ENCODE data around the gene RAD51AP1. TPM values are rescaled to one million over a fixed set of nuclear protein-coding genes. Genes with fewer than 3 reads are reported as not detected.

RAD51AP1 gene
- total RNA-seq, 1 experiment from 2014 or later, result 64.6 TPM

DNA sequence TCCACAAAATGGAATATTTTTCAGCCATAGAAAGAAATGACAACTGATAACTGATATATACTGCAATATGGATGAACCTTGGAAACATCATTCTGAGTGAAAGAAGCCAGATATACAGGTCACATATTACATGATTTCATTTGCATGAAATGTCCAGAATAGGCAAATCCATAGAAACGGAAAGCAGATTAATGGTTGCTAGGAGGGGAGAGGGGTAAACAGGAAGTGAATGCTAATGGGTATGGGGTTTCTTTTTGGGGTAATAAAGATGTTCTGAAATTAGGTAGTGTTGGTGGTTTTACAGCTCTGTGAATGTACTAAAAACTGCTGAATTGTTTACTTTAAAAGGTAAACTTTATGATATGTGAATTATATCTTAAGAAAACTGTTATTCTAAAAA, 6.5 kb downstream of the RAD51AP1 start:
- DNase-seq (ENCODE audit: low read depth), result no peak

DNA sequence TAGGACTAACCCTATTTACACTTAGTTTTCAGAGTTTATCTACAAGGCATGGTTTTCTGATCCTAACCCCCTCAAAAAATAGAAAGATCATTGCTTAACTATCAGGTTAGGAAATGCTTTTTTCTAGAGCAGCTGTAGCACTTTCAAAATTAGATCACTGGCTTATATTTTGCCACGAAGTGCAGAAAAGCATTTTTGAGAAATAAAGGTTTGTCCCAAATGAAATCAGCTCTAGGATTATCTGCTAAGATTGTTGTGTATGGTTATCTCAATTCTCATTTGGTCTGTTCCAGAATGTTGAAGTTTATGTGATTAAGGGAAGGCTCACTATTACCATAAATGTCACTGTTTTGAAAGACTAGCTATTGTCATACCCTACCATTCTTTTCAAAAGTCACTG, 13.5 kb downstream of the RAD51AP1 start:
- no peak for DNase-seq (ENCODE audit: low read depth)

DNA sequence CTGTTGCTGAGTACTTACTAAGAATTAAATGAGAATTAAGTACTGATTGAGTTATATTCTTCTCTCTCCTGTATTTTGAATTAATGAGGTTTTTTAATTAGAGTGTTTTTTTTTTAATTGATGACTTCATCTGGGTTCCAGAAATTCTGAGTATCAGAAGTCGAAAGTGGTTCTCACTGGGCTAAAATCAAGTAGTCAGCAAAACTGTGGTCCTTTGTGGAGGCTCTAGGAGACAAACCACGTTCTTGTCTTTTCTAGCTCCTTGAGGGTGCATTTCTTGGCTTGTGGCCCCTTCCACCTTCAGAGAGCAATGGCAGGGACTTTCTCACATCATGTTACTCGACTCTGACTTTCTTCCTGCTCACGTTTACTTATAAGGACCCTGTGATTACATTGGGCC, 15.3 kb downstream of the RAD51AP1 start:
- DNase-seq (ENCODE audit: low read depth), result no peak

GRCh38 chr12:4555804-4556203, 17.1 kb downstream of the RAD51AP1 start:
- DNase-seq (ENCODE audit: low read depth), result no peak

DNA sequence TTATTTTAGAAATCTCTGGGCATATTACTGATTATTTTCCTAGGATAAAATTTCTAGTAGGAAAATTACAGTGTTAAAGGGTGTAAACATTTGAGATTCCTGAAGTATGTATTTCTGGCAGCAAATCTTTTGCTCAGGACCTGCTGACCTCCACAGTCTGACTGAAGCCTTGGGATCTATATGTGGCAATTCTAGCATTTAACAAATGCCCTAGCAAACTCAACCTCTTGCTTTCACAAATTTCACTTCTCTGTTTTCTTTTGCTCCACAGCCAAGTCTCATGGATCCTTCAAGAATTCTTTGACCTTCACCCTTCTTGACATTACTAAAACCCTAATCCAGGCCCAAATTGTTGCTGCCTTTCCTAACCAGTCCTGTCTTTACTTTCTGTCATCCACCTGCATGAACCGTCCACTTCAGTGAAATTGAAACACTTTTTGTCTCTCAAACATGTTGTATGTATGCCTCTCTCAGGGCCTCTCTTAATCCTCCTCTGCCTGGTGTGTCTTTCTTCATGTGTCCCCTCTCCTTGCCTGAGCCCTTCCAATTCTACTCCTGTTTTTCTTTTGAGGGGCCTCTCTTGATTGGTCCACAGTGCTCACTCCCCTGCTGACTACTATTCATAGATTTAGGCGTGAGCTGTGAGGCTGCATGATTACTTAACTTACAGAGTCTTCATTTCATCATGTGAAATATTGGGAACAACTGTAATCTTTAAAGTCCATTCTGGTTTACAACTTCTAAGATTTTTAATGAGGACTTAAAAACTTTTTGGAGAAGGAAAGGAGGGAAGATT, 18.2 kb downstream of the RAD51AP1 start:
- no peak for DNase-seq (ENCODE audit: low read depth)

DNA sequence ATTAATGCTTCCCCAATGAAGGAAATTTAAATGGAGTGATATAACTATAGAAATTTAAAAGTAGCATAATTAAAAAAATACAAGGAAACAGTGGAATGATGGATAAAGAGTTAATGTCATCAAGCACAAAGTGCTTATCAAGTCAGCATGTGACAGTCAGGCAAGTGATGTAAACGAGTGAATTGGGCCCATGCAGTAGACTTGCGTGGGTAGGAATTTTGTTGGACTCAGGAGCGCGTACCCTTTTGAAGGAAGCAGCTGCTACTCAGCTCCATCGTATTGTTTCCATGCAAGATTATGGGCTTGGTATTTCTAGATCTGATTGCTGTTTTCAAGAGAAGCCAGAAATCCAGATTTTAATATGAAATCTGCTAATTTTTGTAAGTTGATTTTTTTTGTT, 18.9 kb downstream of the RAD51AP1 start:
- DNase-seq (ENCODE audit: low read depth), result no peak

- DNase-seq (ENCODE audit: low read depth), result no peak
Observed at GRCh38 chr12:4558171-4558570, 19.5 kb downstream of the RAD51AP1 start.

DNA sequence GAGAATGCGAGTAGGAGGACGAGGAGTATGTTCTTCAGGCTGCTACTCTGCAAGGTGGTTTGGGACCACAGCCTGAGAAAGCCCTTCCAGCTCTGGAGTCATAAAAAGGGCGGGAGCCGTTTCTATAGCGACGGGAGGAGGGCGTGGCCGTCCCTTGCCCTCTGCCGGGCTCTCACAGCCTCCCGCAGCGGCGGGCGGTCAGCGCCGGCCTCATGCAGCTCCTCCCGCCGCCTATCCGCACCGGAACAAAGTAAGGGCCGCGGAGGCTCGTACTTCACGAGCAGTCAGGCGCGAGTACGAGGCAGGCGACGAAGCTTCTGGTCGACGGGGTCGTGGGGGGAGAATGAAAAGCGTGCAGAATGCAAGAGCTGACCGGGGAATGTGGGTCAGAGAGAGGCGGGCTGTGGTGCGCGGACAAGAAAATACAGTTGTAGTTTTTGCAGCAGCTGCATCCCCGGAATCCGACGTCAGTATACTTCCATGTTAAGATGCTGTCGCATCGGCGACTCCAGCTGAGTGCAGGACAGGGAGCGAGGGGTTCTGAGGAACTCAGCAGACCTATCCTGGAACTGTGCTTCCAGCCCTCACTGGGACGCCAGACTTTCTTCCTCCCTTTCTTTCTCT, 23.5 kb downstream of the RAD51AP1 start, which contains the start of gene DYRK4:
Gene DYRK4 (plus strand): TSS at position 175 of the 624 bp plus-strand sequence. CDS start 38 bp downstream, at position 213.
- DNase-seq (ENCODE audit: low read depth), result peak; percentile 66

- DNase-seq (ENCODE audit: low read depth), result no peak
Observed at GRCh38 chr12:4563336-4563735, 24.6 kb downstream of the RAD51AP1 start.

DNA sequence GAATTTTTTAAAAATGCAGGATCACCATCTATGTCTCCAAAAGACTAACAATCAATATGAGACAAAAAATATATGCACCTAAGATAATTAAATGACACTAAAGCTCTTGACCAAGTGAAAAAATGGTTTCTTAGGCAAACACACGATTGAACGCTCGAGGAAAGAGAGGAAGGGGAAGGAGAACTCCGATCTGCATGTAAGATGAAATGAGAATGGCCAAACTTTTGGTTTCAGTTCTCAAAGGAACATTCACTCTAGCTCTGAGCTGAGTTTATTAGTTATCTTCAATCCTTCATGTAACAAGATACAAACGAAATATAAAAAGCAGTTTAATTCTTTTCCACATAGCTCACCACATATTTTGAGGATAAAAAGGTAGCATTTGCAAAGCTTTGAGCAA, 26.1 kb downstream of the RAD51AP1 start:
- DNase-seq (ENCODE audit: low read depth), result no peak

DNA sequence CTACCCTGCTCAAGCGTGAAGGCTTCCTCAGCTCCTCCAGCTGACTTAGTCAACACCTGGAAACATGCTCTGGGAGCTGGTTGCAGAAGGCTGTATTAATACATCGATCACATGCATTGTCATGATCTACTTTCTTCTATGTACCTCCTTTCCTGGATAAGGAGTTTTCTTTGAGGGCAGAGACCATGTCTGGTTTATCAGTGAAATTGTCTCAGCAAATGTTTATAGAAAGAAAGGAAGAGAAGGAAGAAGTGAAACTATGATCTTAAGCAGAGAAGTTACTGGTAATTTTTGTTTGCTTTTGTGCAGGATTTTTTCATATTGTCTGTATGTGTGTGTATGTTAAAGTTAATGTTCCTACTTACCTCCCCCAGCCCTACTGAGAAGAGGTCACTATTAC, 27.8 kb downstream of the RAD51AP1 start:
- no peak for DNase-seq (ENCODE audit: low read depth)

DNA sequence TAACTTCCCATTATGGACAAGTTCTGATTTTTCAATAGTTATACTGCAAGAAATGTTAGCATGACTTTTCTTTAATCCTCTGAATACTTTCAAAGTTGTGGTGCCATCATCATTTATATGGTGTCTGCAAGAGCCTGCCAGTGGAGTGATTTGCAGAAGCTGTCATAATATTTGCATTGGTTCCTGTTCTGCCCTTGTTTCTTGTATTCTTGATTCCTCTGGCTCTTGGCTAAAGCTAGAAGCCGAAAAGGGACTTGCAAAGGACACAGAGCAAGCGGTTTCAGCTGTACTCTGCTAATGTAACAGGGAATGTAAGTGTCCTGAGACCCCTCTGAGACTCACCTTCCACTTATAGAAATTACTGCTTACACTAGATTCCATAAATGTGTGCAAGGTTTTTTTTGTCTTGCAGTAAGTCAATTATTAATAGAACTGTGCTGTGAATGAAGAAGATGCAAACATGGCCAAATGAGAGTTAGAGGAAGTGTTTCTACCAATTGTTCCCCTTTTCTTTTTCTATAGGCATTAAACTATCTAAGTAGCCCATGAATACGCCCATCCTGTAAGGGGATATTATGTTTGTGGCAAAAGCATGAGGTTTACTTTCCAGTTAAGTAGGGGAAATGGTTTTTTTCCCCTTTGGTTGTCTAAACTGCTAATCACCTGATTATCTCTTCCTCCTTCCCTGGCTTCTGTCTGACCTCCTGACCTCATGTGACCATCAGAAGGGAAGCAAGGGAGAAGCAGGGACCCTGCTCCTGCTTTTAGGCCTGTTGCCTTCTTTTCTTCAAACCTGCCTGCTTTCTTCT, 28.6 kb downstream of the RAD51AP1 start:
- no peak for DNase-seq (ENCODE audit: low read depth)

DNA sequence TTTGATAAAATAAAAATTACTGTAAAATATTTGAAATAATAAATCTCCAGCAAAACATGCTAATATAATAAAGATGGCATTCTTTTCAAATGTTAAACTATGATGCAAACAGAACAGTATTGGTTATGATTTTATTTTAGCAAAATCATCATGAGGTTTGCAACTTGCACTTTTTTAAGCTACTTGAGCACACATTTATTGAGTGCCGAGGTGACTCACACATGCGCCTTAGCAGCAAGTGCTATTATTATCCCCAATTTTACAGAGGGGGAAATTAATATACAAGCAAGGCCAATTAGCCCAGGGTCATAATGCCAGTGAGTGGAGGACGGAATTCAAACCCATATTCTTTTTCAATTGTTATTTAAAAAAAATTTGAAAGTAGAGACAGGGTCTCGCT, 30.6 kb downstream of the RAD51AP1 start:
- DNase-seq (ENCODE audit: low read depth), result no peak

DNA sequence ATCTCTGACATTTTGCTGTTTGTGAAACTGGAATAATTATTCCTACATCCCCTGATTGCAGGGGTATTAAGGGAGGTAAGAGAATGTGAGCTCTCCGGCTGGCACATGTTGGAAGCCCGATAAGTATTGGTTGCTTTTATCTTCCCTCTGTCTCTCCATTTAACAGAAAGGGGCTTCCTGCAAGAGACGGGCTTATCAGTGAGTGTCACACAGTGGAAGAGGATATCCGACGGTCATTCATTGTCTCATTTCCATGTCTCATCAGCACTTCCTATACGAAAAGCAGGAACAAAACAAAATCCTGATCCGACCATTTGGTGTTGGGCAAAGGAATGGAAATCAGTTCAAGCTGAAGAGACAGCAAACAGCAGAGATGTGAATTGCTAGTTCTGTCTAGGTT, 34.0 kb downstream of the RAD51AP1 start:
- DNase-seq (ENCODE audit: low read depth), result no peak

DNA sequence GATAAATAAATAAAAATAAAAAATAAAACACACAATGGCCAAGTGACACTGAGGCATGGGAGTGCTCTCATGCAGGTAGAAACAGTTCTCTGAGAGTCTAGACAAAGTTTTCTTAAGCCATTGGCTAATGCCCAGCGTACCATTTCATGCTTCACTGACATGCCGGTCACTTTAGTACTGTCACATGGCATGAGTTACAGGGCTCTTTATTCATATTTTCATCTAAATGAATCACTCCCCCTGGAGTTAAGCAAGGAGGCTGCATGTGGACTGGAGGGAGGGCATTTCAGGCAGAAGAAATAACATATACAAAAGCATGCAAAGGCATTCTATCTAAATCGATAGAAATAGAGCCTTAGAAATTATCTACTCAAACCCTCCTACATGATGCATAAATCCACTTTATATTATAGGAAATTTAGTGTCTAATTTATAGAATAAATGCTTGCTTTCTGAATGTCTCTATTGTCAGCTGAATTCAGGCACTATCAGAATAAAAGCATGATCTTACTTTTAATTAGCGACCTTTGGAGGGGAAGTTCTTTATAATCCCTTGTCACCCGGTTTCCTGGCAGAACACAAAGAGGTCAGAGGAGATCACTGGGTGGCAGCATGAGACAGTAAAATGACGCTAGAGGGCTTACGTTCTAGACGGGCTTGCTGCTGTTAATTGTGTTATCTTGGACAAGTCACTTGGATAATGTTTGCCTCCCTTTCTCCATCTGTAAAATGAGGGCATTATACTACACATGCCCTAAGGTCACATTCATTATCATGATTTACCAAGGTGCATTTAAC, 40.8 kb downstream of the RAD51AP1 start:
- peak; percentile 37 for DNase-seq (ENCODE audit: low read depth)

GRCh38 chr12:4580281-4580688, 41.6 kb downstream of the RAD51AP1 start:
- no peak for DNase-seq (ENCODE audit: low read depth)

- DNase-seq (ENCODE audit: low read depth), result no peak
Observed at GRCh38 chr12:4584281-4584680, 45.6 kb downstream of the RAD51AP1 start.

GRCh38 chr12:4584896-4585295, 46.2 kb downstream of the RAD51AP1 start:
- no peak for DNase-seq (ENCODE audit: low read depth)

DNA sequence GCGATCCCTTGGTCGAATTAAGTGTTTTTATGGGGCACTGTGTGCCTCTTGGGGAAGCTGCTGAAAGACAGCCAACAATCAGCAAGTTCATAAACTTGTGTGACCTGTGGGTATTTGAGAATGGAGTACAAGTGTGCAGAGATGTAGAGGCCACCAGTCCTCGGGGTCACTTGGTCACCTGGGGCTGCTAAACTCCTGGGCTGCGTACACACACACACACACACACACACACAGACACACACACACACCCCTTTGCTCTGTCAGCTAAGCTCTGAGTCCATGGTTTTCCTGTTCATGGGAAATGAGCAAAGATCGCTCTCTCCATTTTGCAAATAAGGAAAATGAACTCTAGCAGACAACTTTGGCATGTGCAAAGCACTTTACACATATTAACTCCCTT, 47.8 kb downstream of the RAD51AP1 start:
- DNase-seq (ENCODE audit: low read depth), result no peak

DNA sequence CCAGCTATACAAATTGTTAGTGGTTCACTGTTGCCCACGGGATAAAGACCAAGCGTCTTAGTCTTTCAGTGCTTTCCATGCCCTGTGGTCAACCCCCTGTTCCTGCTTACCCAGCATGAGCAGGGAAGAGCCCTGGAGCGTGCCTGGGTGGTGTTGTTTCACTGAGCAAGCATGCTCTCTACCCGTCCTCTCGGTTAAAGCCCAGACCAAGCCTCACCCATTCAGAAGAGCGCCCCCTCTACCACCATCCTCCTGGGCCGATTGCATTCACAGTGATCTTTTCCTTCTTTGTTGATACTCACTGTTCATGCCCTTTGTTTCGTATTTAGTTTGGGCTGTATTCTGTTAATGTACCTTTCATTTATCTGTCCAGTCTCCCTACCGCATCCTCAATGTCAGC, 48.4 kb downstream of the RAD51AP1 start:
- no peak for DNase-seq (ENCODE audit: low read depth)

GRCh38 chr12:4588916-4589315, 50.2 kb downstream of the RAD51AP1 start:
- no peak for DNase-seq (ENCODE audit: low read depth)

DNA sequence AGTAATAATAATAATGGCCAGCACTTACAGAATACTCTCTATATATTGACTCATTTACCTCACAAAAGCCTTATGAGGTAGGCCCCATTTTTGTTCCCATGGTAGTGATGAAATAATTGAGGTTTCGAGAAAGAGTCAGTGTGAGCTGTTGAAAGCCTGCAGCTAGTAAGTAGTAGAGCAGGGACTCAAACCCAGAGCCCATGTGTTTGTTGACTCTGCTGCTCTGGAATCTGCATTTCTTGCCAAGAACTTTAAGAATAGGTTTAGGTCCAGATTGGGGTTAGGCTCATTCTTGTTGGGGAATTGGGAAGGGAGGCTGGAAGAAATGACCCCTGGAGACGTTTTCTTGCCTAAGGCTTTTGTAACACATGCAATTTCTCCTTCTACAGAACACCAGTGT, 51.3 kb downstream of the RAD51AP1 start:
- DNase-seq (ENCODE audit: low read depth), result no peak

All from RPMI7951 (cell line).